ENCODE results near the gene RING1.

Gene RING1

GRCh38 chr6:33166811-33167210, 41.5 kb upstream of the RING1 start:
- no peak for TF ChIP-seq EZH2 (IDR thresholded peaks at IDR 0.05; ENCODE audit: borderline replicate concordance, low read length)
- no peak for TF ChIP-seq CTCF (IDR thresholded peaks at IDR 0.05; ENCODE audit: low read length)
- no peak overlapping the region for H3K4me3 ChIP-seq (ENCODE audit: low read depth, low read length, poor library complexity, severe bottlenecking)
- no peak overlapping the region for H3K4me2 ChIP-seq (ENCODE audit: low read length)
- H3K4me1 ChIP-seq (ENCODE audit: insufficient read depth, low read length, severe bottlenecking): peaks cover 3% of the 10 kb centered on the region
- H3K9me2 ChIP-seq (ENCODE audit: low read depth, low read length): no peaks in the 10 kb centered on the region
- no peaks in the 10 kb centered on the region for H3K79me2 ChIP-seq (ENCODE audit: insufficient read depth, low read length)
- no peak overlapping the region for H3K9ac ChIP-seq (ENCODE audit: low read length)
- H3K9me3 ChIP-seq (ENCODE audit: low read length): no peaks in the 10 kb centered on the region
- H2AFZ ChIP-seq (ENCODE audit: low read length): no peak overlapping the region
- H3K27me3 ChIP-seq (ENCODE audit: insufficient read depth, low read length): no peaks in the 10 kb centered on the region
- H3K36me3 ChIP-seq (ENCODE audit: insufficient read depth, low read length): no peaks in the 10 kb centered on the region
- H4K20me1 ChIP-seq (ENCODE audit: insufficient read depth, low read length): no peaks in the 10 kb centered on the region
- H3F3A ChIP-seq (ENCODE audit: insufficient read depth, low read length): no peaks in the 10 kb centered on the region
- no peak overlapping the region for H3K27ac ChIP-seq (ENCODE audit: low read depth, low read length, poor library complexity, severe bottlenecking)

- no peaks in the 10 kb centered on the region for H3F3A ChIP-seq (ENCODE audit: insufficient read depth, low read length)
- no peaks in the 10 kb centered on the region for H4K20me1 ChIP-seq (ENCODE audit: insufficient read depth, low read length)
- H2AFZ ChIP-seq (ENCODE audit: low read length): no peak overlapping the region
- no peak overlapping the region for H3K9ac ChIP-seq (ENCODE audit: low read length)
- TF ChIP-seq CTCF (IDR thresholded peaks at IDR 0.05; ENCODE audit: low read length): no peak
- no peak for TF ChIP-seq EZH2 (IDR thresholded peaks at IDR 0.05; ENCODE audit: borderline replicate concordance, low read length)
- no peaks in the 10 kb centered on the region for H3K79me2 ChIP-seq (ENCODE audit: insufficient read depth, low read length)
- no peak overlapping the region for H3K27ac ChIP-seq (ENCODE audit: low read depth, low read length, poor library complexity, severe bottlenecking)
- H3K9me2 ChIP-seq (ENCODE audit: low read depth, low read length): no peaks in the 10 kb centered on the region
- H3K4me2 ChIP-seq (ENCODE audit: low read length): no peak overlapping the region
- H3K9me3 ChIP-seq (ENCODE audit: low read length): no peaks in the 10 kb centered on the region
- H3K36me3 ChIP-seq (ENCODE audit: insufficient read depth, low read length): no peaks in the 10 kb centered on the region
- H3K27me3 ChIP-seq (ENCODE audit: insufficient read depth, low read length): no peaks in the 10 kb centered on the region
- no peaks in the 10 kb centered on the region for H3K4me1 ChIP-seq (ENCODE audit: insufficient read depth, low read length, severe bottlenecking)
- H3K4me3 ChIP-seq (ENCODE audit: low read depth, low read length, poor library complexity, severe bottlenecking): no peak overlapping the region
Observed at GRCh38 chr6:33167374-33168283, 40.7 kb upstream of the RING1 start.

GRCh38 chr6:33168284-33168601, 40.1 kb upstream of the RING1 start:
- H3K9me3 ChIP-seq (ENCODE audit: low read length): no peaks in the 10 kb centered on the region
- H4K20me1 ChIP-seq (ENCODE audit: insufficient read depth, low read length): no peaks in the 10 kb centered on the region
- no peak overlapping the region for H2AFZ ChIP-seq (ENCODE audit: low read length)
- H3K9me2 ChIP-seq (ENCODE audit: low read depth, low read length): no peaks in the 10 kb centered on the region
- no peaks in the 10 kb centered on the region for H3K36me3 ChIP-seq (ENCODE audit: insufficient read depth, low read length)
- no peak overlapping the region for H3K9ac ChIP-seq (ENCODE audit: low read length)
- no peaks in the 10 kb centered on the region for H3K4me1 ChIP-seq (ENCODE audit: insufficient read depth, low read length, severe bottlenecking)
- H3K27me3 ChIP-seq (ENCODE audit: insufficient read depth, low read length): no peaks in the 10 kb centered on the region
- H3F3A ChIP-seq (ENCODE audit: insufficient read depth, low read length): no peaks in the 10 kb centered on the region
- no peak overlapping the region for H3K27ac ChIP-seq (ENCODE audit: low read depth, low read length, poor library complexity, severe bottlenecking)
- no peak overlapping the region for H3K4me3 ChIP-seq (ENCODE audit: low read depth, low read length, poor library complexity, severe bottlenecking)
- TF ChIP-seq EZH2 (IDR thresholded peaks at IDR 0.05; ENCODE audit: borderline replicate concordance, low read length): no peak
- no peak for TF ChIP-seq CTCF (IDR thresholded peaks at IDR 0.05; ENCODE audit: low read length)
- no peak overlapping the region for H3K4me2 ChIP-seq (ENCODE audit: low read length)
- H3K79me2 ChIP-seq (ENCODE audit: insufficient read depth, low read length): no peaks in the 10 kb centered on the region
